Breast epithelium (tissue), 4 donors: Measurements from ENCODE around the gene CEP112. TPM values are rescaled to one million over a fixed set of nuclear protein-coding genes. Genes with fewer than 3 reads are reported as not detected.

ENCODE experiments used
- DNase-seq, 2 donors: peaks; one replicate each; pipeline ENCODE4 v3.0.0-alpha.2; 2019; ENCODE audit warnings: low spot score in 2 of 2
- H3K27ac ChIP-seq, 2 donors: fragments of 200-600 bp; sonication (generic) in 1 of 2; one replicate each; pipeline ENCODE4 v1.5.1; 2016 to 2019; ENCODE audit warnings: mild to moderate bottlenecking in 1 of 2
- H3K27me3 ChIP-seq, 2 donors: fragments of 200-600 bp; sonication (generic) in 1 of 2; one replicate each; pipeline versions ENCODE4 v1.5.1 to v1.6.0; 2017 to 2019; ENCODE audit warnings: control low read depth in 1 of 2, mild to moderate bottlenecking in 1 of 2
- H3K36me3 ChIP-seq: fragments of 200-600 bp; one replicate; pipeline ENCODE4 v1.5.1; 2019
- H3K4me1 ChIP-seq, 2 donors: fragments of 200-600 bp; sonication (generic); one replicate each; pipeline ENCODE4 v1.5.1; 2016 to 2019; ENCODE audit warnings: control low read depth in 1 of 2
- H3K4me3 ChIP-seq, 3 donors: fragments of 200-600 bp; sonication (generic); 1 replicate in 2 of 3; 2 replicates in 1 of 3; pipeline ENCODE4 v1.5.1; 2016 to 2019; ENCODE audit warnings: mild to moderate bottlenecking in 3 of 3, moderate library complexity in 2 of 3
- H3K9me3 ChIP-seq, 2 donors: fragments of 200-600 bp; sonication (generic) in 1 of 2; one replicate each; pipeline ENCODE4 v1.5.1; 2016 to 2019; ENCODE audit warnings: control low read depth in 1 of 2
- POLR2A ChIP-seq: fragments of 450-650 bp; IDR thresholded peaks from one replicate; pipeline ENCODE4 v1.6.1; 2016; ENCODE audit warnings: antibody characterized with exemption, mild to moderate bottlenecking, moderate library complexity
- POLR2AphosphoS5 ChIP-seq, 3 donors: sonication (generic); formaldehyde crosslinking; IDR thresholded peaks; one replicate each; pipeline ENCODE4 v1.6.1; 2017; ENCODE audit warnings: antibody characterized with exemption in 3 of 3
- intact Hi-C: fragments of 100-400 bp; cut with DNase I; formaldehyde crosslinking; loops from one replicate; pipeline ENCODE4 v1.15.1; 2023; ENCODE audit warnings: low total_unique reads
- total RNA-seq, 3 donors: library from RNA; depleted of rRNA; stranded (reverse); fragments of >200 nt; gene quantifications; one replicate each; pipeline ENCODE4 v1.1.0, GENCODE V29; 2016
- TF ChIP-seq, protein P1 (sequence below), 3 donors: fragments of 450-650 bp; IDR thresholded peaks; one replicate each; pipeline ENCODE4 v1.5.1; 2016 to 2017; ENCODE audit warnings: antibody characterized with exemption in 3 of 3, mild to moderate bottlenecking in 3 of 3, moderate library complexity in 3 of 3

The CEP112 gene
- total RNA-seq, 3 donors from 2014 or later, result 12.9 to 27.2 (median 18.0) TPM

DNA sequence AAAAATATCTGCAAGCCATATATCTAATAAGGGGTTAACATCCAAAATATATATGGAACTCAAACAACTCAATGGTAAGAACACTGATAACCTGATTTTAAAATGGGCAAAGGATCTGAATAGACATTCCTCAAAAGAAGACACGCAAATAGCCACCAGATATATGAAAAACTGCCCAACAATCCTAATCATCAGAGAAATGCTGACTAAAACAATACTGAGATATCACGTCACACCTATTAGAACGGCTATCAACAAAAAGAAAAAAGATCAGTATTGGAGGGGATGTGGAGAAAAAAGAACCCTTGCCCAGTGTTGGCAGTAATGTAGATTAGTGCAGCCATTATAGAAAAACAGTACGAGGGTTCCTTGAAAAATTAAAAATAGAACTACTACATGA, 97.2 kb downstream of the CEP112 start:
- intact Hi-C loops, result no loop called here
- H3K27me3 ChIP-seq, result no peaks in the 10 kb centered on the region
- TF ChIP-seq POLR2A, result no peak
- no peak for TF ChIP-seq POLR2AphosphoS5 (IDR thresholded peaks at IDR 0.05)
- TF ChIP-seq, protein P1, sequence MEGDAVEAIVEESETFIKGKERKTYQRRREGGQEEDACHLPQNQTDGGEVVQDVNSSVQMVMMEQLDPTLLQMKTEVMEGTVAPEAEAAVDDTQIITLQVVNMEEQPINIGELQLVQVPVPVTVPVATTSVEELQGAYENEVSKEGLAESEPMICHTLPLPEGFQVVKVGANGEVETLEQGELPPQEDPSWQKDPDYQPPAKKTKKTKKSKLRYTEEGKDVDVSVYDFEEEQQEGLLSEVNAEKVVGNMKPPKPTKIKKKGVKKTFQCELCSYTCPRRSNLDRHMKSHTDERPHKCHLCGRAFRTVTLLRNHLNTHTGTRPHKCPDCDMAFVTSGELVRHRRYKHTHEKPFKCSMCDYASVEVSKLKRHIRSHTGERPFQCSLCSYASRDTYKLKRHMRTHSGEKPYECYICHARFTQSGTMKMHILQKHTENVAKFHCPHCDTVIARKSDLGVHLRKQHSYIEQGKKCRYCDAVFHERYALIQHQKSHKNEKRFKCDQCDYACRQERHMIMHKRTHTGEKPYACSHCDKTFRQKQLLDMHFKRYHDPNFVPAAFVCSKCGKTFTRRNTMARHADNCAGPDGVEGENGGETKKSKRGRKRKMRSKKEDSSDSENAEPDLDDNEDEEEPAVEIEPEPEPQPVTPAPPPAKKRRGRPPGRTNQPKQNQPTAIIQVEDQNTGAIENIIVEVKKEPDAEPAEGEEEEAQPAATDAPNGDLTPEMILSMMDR (IDR thresholded peaks at IDR 0.05), result no peak
- no peaks in the 10 kb centered on the region for H3K36me3 ChIP-seq
- no peak for DNase-seq
- no peaks in the 10 kb centered on the region for H3K4me1 ChIP-seq
- no peak overlapping the region for H3K27ac ChIP-seq
- H3K4me3 ChIP-seq, result no peak overlapping the region
- peaks cover 0 to 15% of the 10 kb centered on the region in 2 donors for H3K9me3 ChIP-seq

DNA sequence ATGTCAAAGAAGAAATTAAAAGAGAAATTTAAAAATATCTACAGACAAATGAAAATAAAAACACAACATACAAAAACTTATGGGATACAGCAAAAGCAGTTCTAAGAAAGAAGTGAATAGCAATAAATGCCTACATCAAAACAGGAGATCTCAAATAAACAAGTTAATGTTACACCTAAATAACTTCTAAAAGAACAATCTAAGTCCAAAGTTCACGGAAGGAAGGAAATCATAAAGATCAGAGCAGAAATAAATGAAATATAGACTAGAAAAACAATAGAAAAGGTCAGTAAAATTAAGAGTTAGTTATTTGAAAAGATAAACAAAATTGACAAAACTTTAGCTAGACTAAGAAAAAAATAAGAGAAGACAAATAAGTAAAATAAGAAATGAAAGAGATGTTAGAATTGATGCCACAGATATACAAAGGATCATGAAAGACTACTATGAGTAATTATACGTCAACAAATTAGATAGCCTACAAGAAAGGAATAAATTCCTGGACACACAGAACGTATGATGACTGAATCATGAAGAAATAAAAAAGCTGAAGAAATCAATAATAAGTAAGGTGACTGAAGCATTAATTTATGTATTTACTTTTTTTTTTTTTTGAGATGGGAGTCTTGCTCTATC, 100.4 kb downstream of the CEP112 start:
- TF ChIP-seq POLR2A (no peak), POLR2AphosphoS5 (IDR thresholded peaks at IDR 0.05) (no peak)
- TF ChIP-seq, protein P1 (IDR thresholded peaks at IDR 0.05), result no peak
- no peak for DNase-seq
- intact Hi-C loops, result no loop called here
- Histone ChIP-seq H3K27ac (no peak overlapping the region), H3K27me3 (no peaks in the 10 kb centered on the region), H3K9me3 (peaks cover 0 to 23% of the 10 kb centered on the region in 2 donors), H3K36me3 (no peaks in the 10 kb centered on the region), H3K4me3 (no peak overlapping the region), H3K4me1 (no peaks in the 10 kb centered on the region)

DNA sequence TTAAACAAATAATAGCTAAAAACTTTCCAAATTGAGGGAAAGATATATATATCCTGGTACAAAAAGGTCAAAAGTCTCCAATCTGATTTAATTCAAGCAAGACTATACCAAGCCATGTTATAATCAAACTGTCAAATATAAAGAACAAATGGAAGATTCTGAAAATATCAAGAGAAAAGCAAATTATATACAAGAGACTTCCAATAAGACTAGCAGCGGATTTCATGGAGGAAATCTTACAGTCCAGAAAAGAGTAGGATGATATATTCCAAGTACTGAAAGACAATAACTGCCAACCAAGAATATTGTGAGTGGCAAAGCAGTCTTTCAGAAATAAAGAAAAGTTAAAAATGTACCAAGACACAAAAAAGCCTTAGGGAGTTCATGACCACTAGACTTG, 102.2 kb downstream of the CEP112 start:
- DNase-seq, result no peak
- no peaks in the 10 kb centered on the region for H3K27me3 ChIP-seq
- TF ChIP-seq POLR2AphosphoS5 (IDR thresholded peaks at IDR 0.05) (no peak), POLR2A (no peak)
- TF ChIP-seq, protein P1 (IDR thresholded peaks at IDR 0.05), result no peak
- no peak overlapping the region for H3K4me3 ChIP-seq
- H3K27ac ChIP-seq, result no peak overlapping the region
- no peaks in the 10 kb centered on the region for H3K4me1 ChIP-seq
- intact Hi-C loops, result no loop called here
- H3K36me3 ChIP-seq, result no peaks in the 10 kb centered on the region
- peaks cover 0 to 23% of the 10 kb centered on the region in 2 donors for H3K9me3 ChIP-seq

DNA sequence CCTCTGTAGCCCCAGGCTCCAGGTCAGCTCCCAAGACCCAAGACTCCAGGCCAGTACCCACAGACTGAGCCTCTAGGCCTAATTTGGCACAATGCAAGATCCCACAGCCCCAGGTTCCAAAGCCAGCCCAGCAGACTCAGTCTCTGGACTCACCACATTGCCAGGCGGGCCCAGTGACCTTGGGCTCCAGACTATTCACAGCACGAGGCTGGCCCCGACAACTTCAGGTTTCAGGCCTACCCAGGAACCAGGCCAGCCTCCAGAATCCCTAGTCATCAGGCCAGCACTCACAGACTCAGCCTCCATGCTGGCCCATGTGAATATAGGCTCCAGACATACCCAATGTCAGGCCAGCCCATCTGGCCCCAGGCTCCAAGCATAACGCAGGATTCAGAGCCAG, 103.8 kb downstream of the CEP112 start:
- H3K4me1 ChIP-seq, result no peaks in the 10 kb centered on the region
- H3K9me3 ChIP-seq, result peaks cover 0 to 23% of the 10 kb centered on the region in 2 donors
- intact Hi-C loops, result no loop called here
- no peak for TF ChIP-seq POLR2A
- TF ChIP-seq POLR2AphosphoS5 (IDR thresholded peaks at IDR 0.05), result no peak
- TF ChIP-seq, protein P1 (IDR thresholded peaks at IDR 0.05), result no peak
- DNase-seq, result no peak
- no peak overlapping the region for H3K27ac ChIP-seq
- no peaks in the 10 kb centered on the region for H3K27me3 ChIP-seq
- no peak overlapping the region for H3K4me3 ChIP-seq
- no peaks in the 10 kb centered on the region for H3K36me3 ChIP-seq

DNA sequence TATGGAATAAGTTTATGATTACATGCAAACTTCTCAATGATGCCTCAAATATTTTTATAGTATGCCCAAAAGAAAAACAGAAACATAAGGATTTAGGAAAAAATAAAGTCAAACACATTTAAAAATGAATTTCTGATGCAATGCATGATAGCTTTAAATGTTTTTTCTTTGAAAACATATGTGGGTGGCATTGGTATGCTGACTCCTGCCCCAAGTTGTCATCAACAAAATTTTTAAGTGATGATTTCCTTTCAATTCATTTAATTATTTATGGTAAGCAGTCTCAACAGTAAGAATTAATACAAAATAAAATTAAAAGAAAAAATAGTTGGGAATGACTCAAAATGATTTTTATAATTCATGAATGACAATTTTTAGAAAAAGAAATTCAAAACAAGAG, 104.9 kb downstream of the CEP112 start:
- H3K4me1 ChIP-seq, result no peaks in the 10 kb centered on the region
- DNase-seq, result no peak
- TF ChIP-seq POLR2AphosphoS5 (IDR thresholded peaks at IDR 0.05), result no peak
- TF ChIP-seq POLR2A, result no peak
- TF ChIP-seq, protein P1 (IDR thresholded peaks at IDR 0.05), result no peak
- H3K4me3 ChIP-seq, result no peak overlapping the region
- H3K9me3 ChIP-seq, result peaks cover 0 to 23% of the 10 kb centered on the region in 2 donors
- H3K27me3 ChIP-seq, result no peaks in the 10 kb centered on the region
- H3K36me3 ChIP-seq, result no peaks in the 10 kb centered on the region
- no peak overlapping the region for H3K27ac ChIP-seq
- intact Hi-C loops, result no loop called here
